Prostate gland (tissue), 2 donors: ENCODE data around the gene FSD2. TPM values are rescaled to one million over a fixed set of nuclear protein-coding genes. Genes with fewer than 3 reads are reported as not detected.

Source experiments
- DNase-seq: peaks from one replicate; pipeline ENCODE4 v3.0.0-alpha.2; 2019; ENCODE audit warnings: low spot score
- H3K27ac ChIP-seq, 2 donors: fragments of 200-600 bp; sonication (generic); 2 replicates each; pipeline ENCODE4 v1.5.1; 2017 to 2019
- H3K27me3 ChIP-seq: fragments of 200-600 bp; sonication (generic); replicated peaks from 2 replicates; pipeline ENCODE4 v1.5.1; 2019; ENCODE audit not compliant: insufficient read depth
- H3K36me3 ChIP-seq, 2 donors: fragments of 200-600 bp; sonication (generic); 1 replicate in 1 of 2; 2 replicates in 1 of 2; pipeline versions ENCODE4 v1.5.1 to v1.8.1; 2017 to 2019
- H3K4me1 ChIP-seq: fragments of 200-600 bp; sonication (generic); replicated peaks from 2 replicates; pipeline ENCODE4 v1.5.1; 2019
- H3K4me3 ChIP-seq, 2 donors: fragments of 200-600 bp; sonication (generic); 2 replicates each; pipeline ENCODE4 v1.5.1; 2017 to 2019
- H3K9me3 ChIP-seq: fragments of 200-600 bp; sonication (generic); 2 replicates; pipeline ENCODE4 v1.5.1; 2017
- POLR2A ChIP-seq: fragments of 450-650 bp; IDR thresholded peaks from one replicate; pipeline ENCODE4 v1.6.1; 2016; ENCODE audit warnings: antibody characterized with exemption, mild to moderate bottlenecking
- POLR2AphosphoS5 ChIP-seq: sonication (generic); formaldehyde crosslinking; IDR thresholded peaks from one replicate; pipeline ENCODE4 v1.6.1; 2017; ENCODE audit warnings: antibody characterized with exemption
- WGBS: methylation state at CpG from one replicate; pipeline ENCODE4 v1.1.5; 2018; 5-methylcytosine and 5-hydroxymethylcytosine counted together
- intact Hi-C: fragments of 100-400 bp; cut with DNase I; formaldehyde crosslinking; loops from one replicate; pipeline ENCODE4 v1.14.2; 2022
- total RNA-seq, 2 donors: library from RNA; depleted of rRNA; stranded (reverse); fragments of >200 nt; gene quantifications; one replicate each; pipeline ENCODE4 v1.1.0, GENCODE V29; 2016
- TF ChIP-seq, protein P1 (sequence below), 4 experiments: fragments of 200-600 bp in 2 of 4; fragments of 450-650 bp in 2 of 4; sonication (generic) in 2 of 4; IDR thresholded peaks; 1 replicate in 3 of 4; 2 replicates in 1 of 4; pipeline ENCODE4 v1.5.1; 2016 to 2019; ENCODE audit warnings: antibody characterized with exemption in 4 of 4, mild to moderate bottlenecking in 2 of 4, moderate library complexity in 2 of 4

Gene FSD2
- total RNA-seq, 2 donors from 2014 or later = 0.05 TPM; not detected in 1

- Histone ChIP-seq H3K4me3 (no peak overlapping the region), H3K4me1 (no peaks in the 10 kb centered on the region), H3K36me3 (peaks cover 0 to 24% of the 10 kb centered on the region in 2 donors), H3K9me3 (no peaks in the 10 kb centered on the region), H3K27ac (no peak overlapping the region), H3K27me3 (no peaks in the 10 kb centered on the region)
- intact Hi-C loops = no loop called here
- TF ChIP-seq POLR2AphosphoS5 (no peak), POLR2A (no peak)
- TF ChIP-seq, protein P1, sequence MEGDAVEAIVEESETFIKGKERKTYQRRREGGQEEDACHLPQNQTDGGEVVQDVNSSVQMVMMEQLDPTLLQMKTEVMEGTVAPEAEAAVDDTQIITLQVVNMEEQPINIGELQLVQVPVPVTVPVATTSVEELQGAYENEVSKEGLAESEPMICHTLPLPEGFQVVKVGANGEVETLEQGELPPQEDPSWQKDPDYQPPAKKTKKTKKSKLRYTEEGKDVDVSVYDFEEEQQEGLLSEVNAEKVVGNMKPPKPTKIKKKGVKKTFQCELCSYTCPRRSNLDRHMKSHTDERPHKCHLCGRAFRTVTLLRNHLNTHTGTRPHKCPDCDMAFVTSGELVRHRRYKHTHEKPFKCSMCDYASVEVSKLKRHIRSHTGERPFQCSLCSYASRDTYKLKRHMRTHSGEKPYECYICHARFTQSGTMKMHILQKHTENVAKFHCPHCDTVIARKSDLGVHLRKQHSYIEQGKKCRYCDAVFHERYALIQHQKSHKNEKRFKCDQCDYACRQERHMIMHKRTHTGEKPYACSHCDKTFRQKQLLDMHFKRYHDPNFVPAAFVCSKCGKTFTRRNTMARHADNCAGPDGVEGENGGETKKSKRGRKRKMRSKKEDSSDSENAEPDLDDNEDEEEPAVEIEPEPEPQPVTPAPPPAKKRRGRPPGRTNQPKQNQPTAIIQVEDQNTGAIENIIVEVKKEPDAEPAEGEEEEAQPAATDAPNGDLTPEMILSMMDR (IDR thresholded peaks at IDR 0.05) = no peak
- no peak for DNase-seq
Measured at GRCh38 chr15:82839136-82839535, 33.3 kb upstream of the FSD2 start.

DNA sequence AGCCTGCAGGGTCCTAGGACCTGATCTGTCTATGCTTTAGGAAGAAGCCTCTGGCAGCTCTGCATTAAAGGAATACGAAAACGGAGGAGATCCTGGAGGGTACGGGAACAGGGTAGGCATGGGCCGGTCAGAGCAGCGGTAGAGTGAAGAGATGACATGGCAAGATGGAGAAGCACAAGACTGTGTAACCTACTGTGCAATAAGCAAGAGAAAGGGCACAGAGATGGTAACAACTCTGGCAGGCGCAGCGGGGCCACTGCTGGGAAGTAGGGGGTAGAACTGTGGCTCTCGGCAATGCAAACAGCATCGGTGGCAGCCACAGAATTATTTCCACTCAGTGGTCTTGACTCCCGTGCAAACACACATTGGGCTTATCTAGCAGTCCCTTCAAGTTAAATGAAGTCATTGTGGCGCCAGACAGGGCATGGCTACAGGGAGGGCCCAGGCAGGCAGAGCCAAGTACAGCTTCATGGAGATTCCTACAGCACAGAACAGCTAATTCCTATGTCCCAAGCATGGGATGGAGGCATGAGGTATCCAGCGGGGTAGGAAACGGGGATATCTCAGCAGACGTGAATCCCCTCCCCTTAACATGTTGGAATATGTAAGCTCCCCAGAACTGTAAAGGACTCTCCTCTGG is 32.3 kb upstream of the FSD2 start:
- no peak overlapping the region for H3K4me3 ChIP-seq
- H3K4me1 ChIP-seq = no peaks in the 10 kb centered on the region
- 94% methylated on average over 14 of the region's 14 CpGs for WGBS
- intact Hi-C loops = no loop called here
- H3K27ac ChIP-seq = no peak overlapping the region
- DNase-seq = no peak
- TF ChIP-seq POLR2AphosphoS5 (no peak), POLR2A (no peak)
- TF ChIP-seq, protein P1 (IDR thresholded peaks at IDR 0.05) = no peak
- no peaks in the 10 kb centered on the region for H3K27me3 ChIP-seq
- H3K9me3 ChIP-seq = no peaks in the 10 kb centered on the region
- peaks cover 0 to 30% of the 10 kb centered on the region in 2 donors for H3K36me3 ChIP-seq

DNA sequence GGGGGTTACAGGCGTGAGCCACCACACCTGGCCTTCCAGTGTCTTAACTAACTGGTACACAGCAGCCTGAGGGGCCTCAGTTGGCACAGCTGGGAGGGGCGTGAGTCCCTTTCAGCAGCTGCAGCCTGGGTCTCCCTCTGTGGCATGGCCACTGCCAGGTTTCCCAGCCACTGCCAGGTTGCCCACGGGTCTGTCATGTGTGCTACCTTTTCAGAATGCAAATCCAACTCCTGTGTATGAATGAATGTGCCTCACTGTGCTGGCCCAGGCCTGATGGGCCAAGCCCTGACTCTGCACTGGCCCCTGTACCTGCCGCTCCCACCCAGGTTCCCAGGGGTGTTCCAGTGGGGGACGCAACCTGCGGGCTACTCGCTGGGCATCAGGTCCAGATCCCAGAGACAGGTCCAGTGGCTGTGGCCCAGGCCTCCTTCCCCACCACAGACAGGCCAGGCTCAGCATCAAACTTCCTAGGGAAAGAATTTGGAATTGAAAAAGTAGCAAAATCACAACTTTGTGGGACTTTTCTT is 29.6 kb upstream of the FSD2 start:
- H3K27ac ChIP-seq = no peak overlapping the region
- H3K36me3 ChIP-seq = peaks cover 0 to 30% of the 10 kb centered on the region in 2 donors
- TF ChIP-seq POLR2AphosphoS5 (no peak), POLR2A (no peak)
- no peak overlapping the region for H3K4me3 ChIP-seq
- intact Hi-C loops = no loop called here
- H3K27me3 ChIP-seq = no peaks in the 10 kb centered on the region
- 97% methylated on average over 7 of the region's 7 CpGs for WGBS
- DNase-seq = no peak
- H3K9me3 ChIP-seq = no peaks in the 10 kb centered on the region
- no peaks in the 10 kb centered on the region for H3K4me1 ChIP-seq

DNA sequence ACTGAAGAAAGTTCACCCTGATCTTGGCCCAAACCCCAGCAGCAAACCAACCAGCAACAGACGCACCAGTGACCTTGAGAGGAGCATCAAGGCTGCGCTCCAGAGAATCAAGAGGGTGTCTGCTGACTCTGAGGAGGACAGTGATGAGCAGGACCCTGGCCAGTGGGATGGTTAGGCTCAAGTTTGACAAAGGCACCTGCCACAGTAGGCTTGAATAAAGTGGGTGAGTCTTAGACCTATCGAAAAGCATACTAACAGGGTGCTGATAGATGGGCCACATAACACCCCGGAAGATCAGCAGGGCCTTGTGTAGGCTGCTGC is 27.5 kb upstream of the FSD2 start:
- H3K4me1 ChIP-seq = no peaks in the 10 kb centered on the region
- intact Hi-C loops = no loop called here
- no peaks in the 10 kb centered on the region for H3K9me3 ChIP-seq
- no peaks in the 10 kb centered on the region for H3K27me3 ChIP-seq
- peaks cover 0 to 30% of the 10 kb centered on the region in 2 donors for H3K36me3 ChIP-seq
- no peak overlapping the region for H3K27ac ChIP-seq
- WGBS = 89% methylated on average over 4 of the region's 4 CpGs
- H3K4me3 ChIP-seq = no peak overlapping the region
- TF ChIP-seq POLR2AphosphoS5 = no peak
- no peak for TF ChIP-seq POLR2A
- TF ChIP-seq, protein P1 (IDR thresholded peaks at IDR 0.05) = no peak
- no peak for DNase-seq

- H3K27ac ChIP-seq = no peak overlapping the region
- H3K4me3 ChIP-seq = no peak overlapping the region
- TF ChIP-seq POLR2A (no peak), POLR2AphosphoS5 (no peak)
- TF ChIP-seq, protein P1 (IDR thresholded peaks at IDR 0.05) = no peak
- H3K27me3 ChIP-seq = no peaks in the 10 kb centered on the region
- DNase-seq = no peak
- peaks cover 4 to 28% of the 10 kb centered on the region in 2 donors for H3K36me3 ChIP-seq
- WGBS = 69% methylated on average over 13 of the region's 13 CpGs
- no peaks in the 10 kb centered on the region for H3K4me1 ChIP-seq
- intact Hi-C loops = no loop called here
- no peaks in the 10 kb centered on the region for H3K9me3 ChIP-seq
Measured at GRCh38 chr15:82832601-82833361, 26.9 kb upstream of the FSD2 start.
